K562 (cell line): ENCODE results near the gene CAMK2G. TPM values are rescaled to one million over a fixed set of nuclear protein-coding genes. Genes with fewer than 3 reads are reported as not detected.

Experiments
- ATAC-seq: fragments of 200-7000 bp; cut with Tn5 transposase; 3 replicates; pipeline ENCODE4 v1.9.1; 2020; ENCODE audit warnings: moderate library complexity
- BruUV-seq: library from RNA; stranded (reverse); fragments of 400-500 nt; replicated peaks from 2 replicates; lab custom pipeline; 2021; lab: Mats Ljungman, UMichigan
- CTCF ChIA-PET: fragments of 300-600 bp; formaldehyde crosslinking; extraction: SDS; loops from one replicate; lab custom pipeline; 2021; ENCODE audit warnings: low intra/inter-chr PET ratio; lab: Yijun Ruan, JAX
- POLR2A ChIA-PET: fragments of 300-600, 350-650 bp; sonication (Branson Sonifier 250); formaldehyde crosslinking; extraction: SDS; loops from one replicate; lab custom pipeline; 2021; ENCODE audit warnings: antibody characterized with exemption, inconsistent platforms; lab: Yijun Ruan, JAX
- DNase-seq, 4 experiments: peaks; one replicate each; pipeline versions ENCODE4 v3.0.0 to v3.0.0-alpha.2; 2011 to 2018; ENCODE audit warnings: low spot score in 3 of 4, mixed read lengths in 3 of 4; ENCODE audit errors: extremely low read depth in 1 of 4
- FAIRE-seq: peaks from 2 replicates; lab custom pipeline; 2011; peaks lifted over from hg19 to GRCh38; lab: Jason Lieb, UNC
- H2AFZ ChIP-seq: 2 replicates; pipeline ENCODE4 v1.6.0; 2011; ENCODE audit warnings: low read depth, low read length, control low read depth, inconsistent platforms
- H3K27ac ChIP-seq: fragments of 200-600 bp; 3 replicates; pipeline ENCODE4 v1.8.0; 2011; ENCODE audit warnings: low read depth, mild to moderate bottlenecking, control low read depth, inconsistent platforms, low read length, moderate library complexity, mixed read lengths; ENCODE audit errors: extremely low read depth
- H3K27me3 ChIP-seq, 2 experiments: fragments of 300-600 bp in 1 of 2; 2 replicates in 1 of 2; 3 replicates in 1 of 2; pipeline versions ENCODE4 v1.6.0 to v1.8.0; 2011; ENCODE audit warnings: inconsistent platforms in 2 of 2, low read length in 2 of 2, mild to moderate bottlenecking in 1 of 2, mixed read lengths in 1 of 2, moderate library complexity in 1 of 2; ENCODE audit not compliant: control insufficient read depth in 2 of 2, insufficient read depth in 2 of 2
- H3K36me3 ChIP-seq: fragments of 300-600 bp; 3 replicates; pipeline ENCODE4 v1.8.0; 2011; ENCODE audit warnings: mild to moderate bottlenecking, low read length, inconsistent platforms; ENCODE audit not compliant: control insufficient read depth, insufficient read depth
- H3K4me1 ChIP-seq, 2 experiments: fragments of 200-600 bp in 1 of 2; replicated peaks in 1 of 2; 2 replicates in 1 of 2; 3 replicates in 1 of 2; pipeline versions ENCODE4 v1.5.1 to v1.8.0; 2011; ENCODE audit warnings: inconsistent platforms in 2 of 2, low read length in 2 of 2, mild to moderate bottlenecking in 1 of 2, mixed read lengths in 1 of 2, moderate library complexity in 1 of 2; ENCODE audit not compliant: control insufficient read depth in 2 of 2, insufficient read depth in 2 of 2
- H3K4me2 ChIP-seq: 2 replicates; pipeline ENCODE4 v1.6.1; 2011; ENCODE audit warnings: low read length, control low read depth, inconsistent platforms, mixed read lengths; ENCODE audit not compliant: insufficient read depth
- H3K4me3 ChIP-seq: fragments of 200-600 bp; sonication (generic), shearing (Covaris generic); 2 replicates; pipeline ENCODE4 v1.5.1; 2016; ENCODE audit warnings: control low read depth, inconsistent platforms
- H3K79me2 ChIP-seq: fragments of 200-600 bp; 3 replicates; pipeline ENCODE4 v1.8.0; 2011; ENCODE audit warnings: low read length, inconsistent platforms; ENCODE audit not compliant: control insufficient read depth, insufficient read depth
- H3K9ac ChIP-seq, 2 experiments: 2 replicates each; pipeline versions ENCODE4 v1.6.0 to v1.6.1; 2011; ENCODE audit warnings: low read depth in 2 of 2, low read length in 2 of 2, control low read depth in 1 of 2, inconsistent platforms in 1 of 2, mild to moderate bottlenecking in 1 of 2, mixed read lengths in 1 of 2; ENCODE audit not compliant: insufficient read depth in 1 of 2
- H3K9me1 ChIP-seq: one replicate; pipeline ENCODE4 v1.6.0; 2011; ENCODE audit warnings: inconsistent platforms, mild to moderate bottlenecking, low read length, moderate library complexity; ENCODE audit not compliant: control insufficient read depth, insufficient read depth
- H3K9me3 ChIP-seq: replicated peaks from 2 replicates; pipeline ENCODE4 v1.5.1; 2011; ENCODE audit warnings: low read depth, low read length, inconsistent platforms; ENCODE audit not compliant: control insufficient read depth, insufficient read depth
- H4K20me1 ChIP-seq: replicated peaks from 2 replicates; pipeline ENCODE4 v1.6.1; 2011; ENCODE audit warnings: low read length, inconsistent platforms, mixed read lengths; ENCODE audit not compliant: control insufficient read depth, insufficient read depth
- MLLT1 ChIP-seq, 2 experiments: fragments of 450-650 bp; IDR thresholded peaks; 2 replicates each; pipeline ENCODE4 v1.6.1; 2016
- NR2C1 ChIP-seq, 2 experiments: fragments of 450-650 bp; IDR thresholded peaks; 2 replicates each; pipeline ENCODE4 v1.6.1; 2017; ENCODE audit warnings: mild to moderate bottlenecking in 2 of 2, antibody characterized with exemption in 1 of 2, inconsistent platforms in 1 of 2, missing compliant biosample characterization in 1 of 2, missing genetic modification characterization in 1 of 2
- NR2C2 ChIP-seq, 2 experiments: fragments of 200-800 bp in 1 of 2; sonication (Bioruptor generic) in 1 of 2; sonication (generic) in 1 of 2; formaldehyde crosslinking in 1 of 2; IDR thresholded peaks; 2 replicates each; pipeline versions ENCODE4 v1.6.1 to v1.8.0; 2016 to 2022; ENCODE audit warnings: mild to moderate bottlenecking in 1 of 2, missing compliant biosample characterization in 1 of 2, missing genetic modification characterization in 1 of 2, missing genetic modification reagents in 1 of 2
- RAD51 ChIP-seq: fragments of 450-650 bp; IDR thresholded peaks from 2 replicates; pipeline ENCODE4 v1.7.1; 2016; ENCODE audit warnings: low read depth, mild to moderate bottlenecking, borderline replicate concordance
- REST ChIP-seq, 2 experiments: fragments of 450-650 bp; formaldehyde crosslinking in 1 of 2; IDR thresholded peaks; 2 replicates each; pipeline versions ENCODE4 v1.4.0 to v1.6.1; 2014 to 2020; ENCODE audit warnings: mild to moderate bottlenecking in 2 of 2, borderline replicate concordance in 1 of 2, low read depth in 1 of 2
- SNAPC5 ChIP-seq: fragments of 250-450 bp; sonication (Bioruptor Pico); IDR thresholded peaks from 2 replicates; pipeline ENCODE4 v1.8.0; 2021; ENCODE audit warnings: moderate library complexity, mild to moderate bottlenecking, inconsistent platforms
- USF1 ChIP-seq: sonication (generic); formaldehyde crosslinking; IDR thresholded peaks from 2 replicates; pipeline ENCODE4 v1.9.0; 2022; ENCODE audit warnings: mild to moderate bottlenecking, missing genetic modification reagents
- WGBS: fragments of 100-300 bp; shearing (Covaris generic); methylation state at CpG from one replicate; pipeline ENCODE4 v1.1.6; 2016; ENCODE audit warnings: low coverage, mixed read lengths; ENCODE audit not compliant: insufficient coverage; ENCODE audit errors: missing lambda C conversion rate; 5-methylcytosine and 5-hydroxymethylcytosine counted together
- in situ Hi-C: fragments of 300-500 bp; cut with MboI; formaldehyde crosslinking; loops from 4 replicates; pipeline ENCODE4 v1.15.0; 2018; ENCODE audit warnings: inconsistent platforms, mixed read lengths
- intact Hi-C: fragments of 100-400 bp; cut with micrococcal nuclease; formaldehyde crosslinking; loops from 2 replicates; pipeline ENCODE4 v1.14.2; 2022
- polyA plus RNA-seq, 8 experiments: library from polyadenylated mRNA; depleted of rRNA in 4 of 8; stranded (reverse) in 5 of 8; unstranded in 3 of 8; fragments of >200 nt; fragmentation: Nextera tagmentation in 2 of 8; fragmentation: Illumina TruSeq in 1 of 8; extraction: Ambion mirVana in 2 of 8; extraction: Trizol in 1 of 8; gene quantifications; 2 replicates each; pipeline versions ENCODE4 v1.2.1 to v1.2.3, GENCODE V29; 2011 to 2014; ENCODE audit warnings: inconsistent platforms in 1 of 8, missing spikeins in 1 of 8
- total RNA-seq, 7 experiments: library from RNA; depleted of rRNA in 6 of 7; stranded (reverse); fragments of >200 nt in 6 of 7; fragmentation: Illumina TruSeq in 2 of 7; extraction: Trizol in 2 of 7; gene quantifications; 2 replicates each; pipeline versions ENCODE4 v1.2.1 to v1.2.3, GENCODE V29; 2011 to 2021; ENCODE audit warnings: low replicate concordance in 1 of 7

Gene CAMK2G
- total and polyA plus RNA-seq, 9 of the 15 experiments (the other 6 are each of a cell fraction or from before 2014, with no cell fraction given), result 9.0 to 37.9 (median 32.6) TPM

GRCh38 chr10:73916761-73917470, 42.6 kb upstream of the CAMK2G start:
- H3K9me1 ChIP-seq, result no peaks in the 10 kb centered on the region
- no peak overlapping the region for H3K27ac ChIP-seq
- ATAC-seq (peak; percentile 62), DNase-seq (peak in 2 of 4 experiments; percentile 27 to 35), FAIRE-seq (peak; percentile 19)
- POLR2A ChIA-PET, result interaction anchor here (0.6 to 1.7 kb wide), 4 partner anchors 11 to 162 kb away, joined by 3 to 5 read pairs (median 3); no protein-coding TSS in a partner anchor
- in situ Hi-C loops, result no loop called here
- peak overlapping the region; percentile 34; the same call in 1 of the 2 replicates for H2AFZ ChIP-seq
- peaks cover 8 to 10% of the 10 kb centered on the region in 2 experiments; a peak in 4 of 5 replicates for H3K4me1 ChIP-seq
- BruUV-seq, result no TSS peak
- intact Hi-C loops, result no loop called here
- no peaks in the 10 kb centered on the region for H4K20me1 ChIP-seq
- H3K4me3 ChIP-seq, result no peak overlapping the region
- no peaks in the 10 kb centered on the region; a peak in 1 of 5 replicates for H3K27me3 ChIP-seq
- WGBS, result 47% methylated on average over 5 of the region's 5 CpGs
- H3K9ac ChIP-seq, result no peak overlapping the region; a peak in 1 of 4 replicates
- peaks cover 15% of the 10 kb centered on the region; the same call in 1 of the 3 replicates for H3K36me3 ChIP-seq
- no peaks in the 10 kb centered on the region; the same call in 1 of the 2 replicates for H3K9me3 ChIP-seq
- H3K4me2 ChIP-seq, result no peak overlapping the region
- CTCF ChIA-PET, result no interaction called here
- no peaks in the 10 kb centered on the region for H3K79me2 ChIP-seq
- TF ChIP-seq RAD51 (peak; percentile 83), MLLT1 (IDR thresholded peaks at IDR 0.05) (no peak), USF1 (CRISPR knock-in tag) (peak; percentile 82), NR2C2 (CRISPR knock-in tag; IDR thresholded peaks at IDR 0.05) (no peak), NR2C2 (tag; IDR thresholded peaks at IDR 0.05) (peak; percentile 89), REST (IDR thresholded peaks at IDR 0.05; ENCODE audit: borderline replicate concordance) (peak; percentile 12; the same call in 1 of the 2 replicates), REST (CRISPR knock-in tag; IDR thresholded peaks at IDR 0.05; ENCODE audit: low read depth) (no peak), NR2C1 (IDR thresholded peaks at IDR 0.05) (peak; percentile 87), NR2C1 (tag; IDR thresholded peaks at IDR 0.05) (peak; percentile 93), SNAPC5 (CRISPR knock-in tag) (no peak)
